K562 (cell line): ENCODE results near the gene DNAAF1. TPM values are rescaled to one million over a fixed set of nuclear protein-coding genes. Genes with fewer than 3 reads are reported as not detected.

Experiments used
- ATAC-seq: fragments of 200-7000 bp; cut with Tn5 transposase; 3 replicates; pipeline ENCODE4 v1.9.1; 2020; ENCODE audit warnings: moderate library complexity
- BruUV-seq: library from RNA; stranded (reverse); fragments of 400-500 nt; replicated peaks from 2 replicates; lab custom pipeline; 2021; lab: Mats Ljungman, UMichigan
- CTCF ChIA-PET: fragments of 300-600 bp; formaldehyde crosslinking; extraction: SDS; loops from one replicate; lab custom pipeline; 2021; ENCODE audit warnings: low intra/inter-chr PET ratio; lab: Yijun Ruan, JAX
- POLR2A ChIA-PET: fragments of 300-600, 350-650 bp; sonication (Branson Sonifier 250); formaldehyde crosslinking; extraction: SDS; loops from one replicate; lab custom pipeline; 2021; ENCODE audit warnings: antibody characterized with exemption, inconsistent platforms; lab: Yijun Ruan, JAX
- DNase-seq, 4 experiments: peaks; one replicate each; pipeline versions ENCODE4 v3.0.0 to v3.0.0-alpha.2; 2011 to 2018; ENCODE audit warnings: low spot score in 3 of 4, mixed read lengths in 3 of 4; ENCODE audit errors: extremely low read depth in 1 of 4
- FAIRE-seq: peaks from 2 replicates; lab custom pipeline; 2011; peaks lifted over from hg19 to GRCh38; lab: Jason Lieb, UNC
- H2AFZ ChIP-seq: 2 replicates; pipeline ENCODE4 v1.6.0; 2011; ENCODE audit warnings: low read depth, low read length, control low read depth, inconsistent platforms
- H3K27ac ChIP-seq: fragments of 200-600 bp; 3 replicates; pipeline ENCODE4 v1.8.0; 2011; ENCODE audit warnings: low read depth, mild to moderate bottlenecking, control low read depth, inconsistent platforms, low read length, moderate library complexity, mixed read lengths; ENCODE audit errors: extremely low read depth
- H3K27me3 ChIP-seq, 2 experiments: fragments of 300-600 bp in 1 of 2; 2 replicates in 1 of 2; 3 replicates in 1 of 2; pipeline versions ENCODE4 v1.6.0 to v1.8.0; 2011; ENCODE audit warnings: inconsistent platforms in 2 of 2, low read length in 2 of 2, mild to moderate bottlenecking in 1 of 2, mixed read lengths in 1 of 2, moderate library complexity in 1 of 2; ENCODE audit not compliant: control insufficient read depth in 2 of 2, insufficient read depth in 2 of 2
- H3K36me3 ChIP-seq: fragments of 300-600 bp; 3 replicates; pipeline ENCODE4 v1.8.0; 2011; ENCODE audit warnings: mild to moderate bottlenecking, low read length, inconsistent platforms; ENCODE audit not compliant: control insufficient read depth, insufficient read depth
- H3K4me1 ChIP-seq, 2 experiments: fragments of 200-600 bp in 1 of 2; replicated peaks in 1 of 2; 2 replicates in 1 of 2; 3 replicates in 1 of 2; pipeline versions ENCODE4 v1.5.1 to v1.8.0; 2011; ENCODE audit warnings: inconsistent platforms in 2 of 2, low read length in 2 of 2, mild to moderate bottlenecking in 1 of 2, mixed read lengths in 1 of 2, moderate library complexity in 1 of 2; ENCODE audit not compliant: control insufficient read depth in 2 of 2, insufficient read depth in 2 of 2
- H3K4me2 ChIP-seq: 2 replicates; pipeline ENCODE4 v1.6.1; 2011; ENCODE audit warnings: low read length, control low read depth, inconsistent platforms, mixed read lengths; ENCODE audit not compliant: insufficient read depth
- H3K4me3 ChIP-seq: fragments of 200-600 bp; sonication (generic), shearing (Covaris generic); 2 replicates; pipeline ENCODE4 v1.5.1; 2016; ENCODE audit warnings: control low read depth, inconsistent platforms
- H3K79me2 ChIP-seq: fragments of 200-600 bp; 3 replicates; pipeline ENCODE4 v1.8.0; 2011; ENCODE audit warnings: low read length, inconsistent platforms; ENCODE audit not compliant: control insufficient read depth, insufficient read depth
- H3K9ac ChIP-seq, 2 experiments: 2 replicates each; pipeline versions ENCODE4 v1.6.0 to v1.6.1; 2011; ENCODE audit warnings: low read depth in 2 of 2, low read length in 2 of 2, control low read depth in 1 of 2, inconsistent platforms in 1 of 2, mild to moderate bottlenecking in 1 of 2, mixed read lengths in 1 of 2; ENCODE audit not compliant: insufficient read depth in 1 of 2
- H3K9me1 ChIP-seq: one replicate; pipeline ENCODE4 v1.6.0; 2011; ENCODE audit warnings: inconsistent platforms, mild to moderate bottlenecking, low read length, moderate library complexity; ENCODE audit not compliant: control insufficient read depth, insufficient read depth
- H3K9me3 ChIP-seq: replicated peaks from 2 replicates; pipeline ENCODE4 v1.5.1; 2011; ENCODE audit warnings: low read depth, low read length, inconsistent platforms; ENCODE audit not compliant: control insufficient read depth, insufficient read depth
- H4K20me1 ChIP-seq: replicated peaks from 2 replicates; pipeline ENCODE4 v1.6.1; 2011; ENCODE audit warnings: low read length, inconsistent platforms, mixed read lengths; ENCODE audit not compliant: control insufficient read depth, insufficient read depth
- E2F1 ChIP-seq: sonication (generic); formaldehyde crosslinking; IDR thresholded peaks from 2 replicates; pipeline ENCODE4 v1.8.1; 2023; ENCODE audit warnings: mild to moderate bottlenecking, missing genetic modification reagents, moderate library complexity
- KDM4B ChIP-seq, 2 experiments: fragments of 450-650 bp in 1 of 2; sonication (generic) in 1 of 2; IDR thresholded peaks; 2 replicates each; pipeline ENCODE4 v1.6.1; 2016 to 2017; ENCODE audit warnings: borderline replicate concordance in 2 of 2, antibody characterized with exemption in 1 of 2, low read depth in 1 of 2, mild to moderate bottlenecking in 1 of 2
- PHF21A ChIP-seq: fragments of 450-650 bp; IDR thresholded peaks from 2 replicates; pipeline ENCODE4 v1.6.1; 2017; ENCODE audit warnings: low read depth, borderline replicate concordance
- PRMT5 ChIP-seq: sonication (generic); formaldehyde crosslinking; IDR thresholded peaks from 2 replicates; pipeline ENCODE4 v1.5.0; 2020; ENCODE audit warnings: missing genetic modification reagents
- STAT6 ChIP-seq: sonication (generic); formaldehyde crosslinking; IDR thresholded peaks from 2 replicates; pipeline ENCODE4 v1.8.1; 2023; ENCODE audit warnings: mild to moderate bottlenecking, missing genetic modification reagents
- ZNF175 ChIP-seq: fragments of 200-800 bp; sonication (Bioruptor generic); IDR thresholded peaks from 2 replicates; pipeline ENCODE4 v1.6.1; 2016; ENCODE audit warnings: low read depth, mild to moderate bottlenecking, missing genetic modification characterization, missing compliant biosample characterization
- ZNF24 ChIP-seq: fragments of 450-650 bp; IDR thresholded peaks from 2 replicates; pipeline ENCODE4 v1.6.1; 2016
- ZNF518B ChIP-seq: fragments of 250-450 bp; sonication (Bioruptor Pico); IDR thresholded peaks from 2 replicates; pipeline ENCODE4 v1.5.0; 2021; ENCODE audit warnings: mild to moderate bottlenecking, moderate library complexity
- ZNF77 ChIP-seq: fragments of 250-450 bp; sonication (Bioruptor Pico); IDR thresholded peaks from 2 replicates; pipeline ENCODE4 v1.5.0; 2020
- WGBS: fragments of 100-300 bp; shearing (Covaris generic); methylation state at CpG from one replicate; pipeline ENCODE4 v1.1.6; 2016; ENCODE audit warnings: low coverage, mixed read lengths; ENCODE audit not compliant: insufficient coverage; ENCODE audit errors: missing lambda C conversion rate; 5-methylcytosine and 5-hydroxymethylcytosine counted together
- in situ Hi-C: fragments of 300-500 bp; cut with MboI; formaldehyde crosslinking; loops from 4 replicates; pipeline ENCODE4 v1.15.0; 2018; ENCODE audit warnings: inconsistent platforms, mixed read lengths
- intact Hi-C: fragments of 100-400 bp; cut with micrococcal nuclease; formaldehyde crosslinking; loops from 2 replicates; pipeline ENCODE4 v1.14.2; 2022
- polyA plus RNA-seq, 8 experiments: library from polyadenylated mRNA; depleted of rRNA in 4 of 8; stranded (reverse) in 5 of 8; unstranded in 3 of 8; fragments of >200 nt; fragmentation: Nextera tagmentation in 2 of 8; fragmentation: Illumina TruSeq in 1 of 8; extraction: Ambion mirVana in 2 of 8; extraction: Trizol in 1 of 8; gene quantifications; 2 replicates each; pipeline versions ENCODE4 v1.2.1 to v1.2.3, GENCODE V29; 2011 to 2014; ENCODE audit warnings: inconsistent platforms in 1 of 8, missing spikeins in 1 of 8
- total RNA-seq, 7 experiments: library from RNA; depleted of rRNA in 6 of 7; stranded (reverse); fragments of >200 nt in 6 of 7; fragmentation: Illumina TruSeq in 2 of 7; extraction: Trizol in 2 of 7; gene quantifications; 2 replicates each; pipeline versions ENCODE4 v1.2.1 to v1.2.3, GENCODE V29; 2011 to 2021; ENCODE audit warnings: low replicate concordance in 1 of 7
- TF ChIP-seq, protein P1 (sequence below): fragments of 450-650 bp; IDR thresholded peaks from 2 replicates; pipeline ENCODE4 v1.7.0; 2016; ENCODE audit warnings: borderline replicate concordance

The DNAAF1 gene
- total and polyA plus RNA-seq, 9 of the 15 experiments (the other 6 are each of a cell fraction or from before 2014, with no cell fraction given) = 0.01 TPM; not detected in 8

DNA sequence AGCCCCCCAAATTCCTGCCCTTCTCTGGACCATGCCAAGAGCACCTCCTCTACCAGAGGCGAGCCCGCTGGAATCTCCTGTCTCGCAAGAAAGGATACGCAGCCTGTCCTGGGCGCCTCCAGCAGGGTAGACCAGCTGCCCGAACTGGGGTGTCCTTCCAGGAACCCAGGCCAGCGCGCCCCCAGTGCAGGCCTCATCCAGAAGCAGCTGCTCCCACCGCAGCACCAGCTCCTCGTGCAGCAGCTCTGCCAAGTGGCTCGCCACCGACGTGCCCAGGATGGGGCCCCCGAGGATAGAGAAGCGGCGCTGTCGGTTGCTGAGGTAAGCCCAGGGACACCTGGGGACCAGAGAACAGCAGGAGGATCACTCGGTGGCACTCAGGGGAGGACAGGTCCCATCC is 37.0 kb downstream of the DNAAF1 start:
- intact Hi-C loops (no loop called here), in situ Hi-C loops (loop anchor here (10.0 kb wide), 1 partner anchor 227 kb away; the partner anchor contains the start of gene OSGIN1)
- no peak for ATAC-seq
- H3K9me1 ChIP-seq = peaks cover 13% of the 10 kb centered on the region
- H3K27ac ChIP-seq = no peak overlapping the region
- DNase-seq = no peak
- H2AFZ ChIP-seq = no peak overlapping the region
- H3K36me3 ChIP-seq = peaks cover 79% of the 10 kb centered on the region; the same call in 2 of the 3 replicates
- no peak for FAIRE-seq
- no TSS peak for BruUV-seq
- H3K4me3 ChIP-seq = no peak overlapping the region
- ChIA-PET CTCF (no interaction called here), POLR2A (interaction anchor here (0.6 to 1.0 kb wide), 3 partner anchors 12 to 436 kb away, joined by 3 to 5 read pairs (median 3); partner anchors contain the start of gene COTL1)
- peaks cover 10% of the 10 kb centered on the region; the same call in 1 of the 2 replicates for H4K20me1 ChIP-seq
- peaks cover 2% of the 10 kb centered on the region; the same call in 1 of the 2 replicates for H3K9me3 ChIP-seq
- no peaks in the 10 kb centered on the region for H3K27me3 ChIP-seq
- peaks cover 26% of the 10 kb centered on the region for H3K79me2 ChIP-seq
- H3K9ac ChIP-seq = no peak overlapping the region
- WGBS = 95% methylated on average over 17 of the region's 18 CpGs
- H3K4me1 ChIP-seq = peaks cover 3 to 51% of the 10 kb centered on the region in 2 experiments; a peak in 4 of 5 replicates
- H3K4me2 ChIP-seq = no peak overlapping the region
- TF ChIP-seq ZNF518B = no peak
- TF ChIP-seq ZNF175 (CRISPR knock-in tag) = no peak
- no peak for TF ChIP-seq PRMT5 (CRISPR knock-in tag)
- no peak for TF ChIP-seq KDM4B (IDR thresholded peaks at IDR 0.05; ENCODE audit: borderline replicate concordance in 2 of 2, low read depth in 1 of 2)
- no peak for TF ChIP-seq ZNF77 (CRISPR knock-in tag)
- no peak for TF ChIP-seq ZNF24
- TF ChIP-seq STAT6 (CRISPR knock-in tag) = no peak
- TF ChIP-seq, protein P1, sequence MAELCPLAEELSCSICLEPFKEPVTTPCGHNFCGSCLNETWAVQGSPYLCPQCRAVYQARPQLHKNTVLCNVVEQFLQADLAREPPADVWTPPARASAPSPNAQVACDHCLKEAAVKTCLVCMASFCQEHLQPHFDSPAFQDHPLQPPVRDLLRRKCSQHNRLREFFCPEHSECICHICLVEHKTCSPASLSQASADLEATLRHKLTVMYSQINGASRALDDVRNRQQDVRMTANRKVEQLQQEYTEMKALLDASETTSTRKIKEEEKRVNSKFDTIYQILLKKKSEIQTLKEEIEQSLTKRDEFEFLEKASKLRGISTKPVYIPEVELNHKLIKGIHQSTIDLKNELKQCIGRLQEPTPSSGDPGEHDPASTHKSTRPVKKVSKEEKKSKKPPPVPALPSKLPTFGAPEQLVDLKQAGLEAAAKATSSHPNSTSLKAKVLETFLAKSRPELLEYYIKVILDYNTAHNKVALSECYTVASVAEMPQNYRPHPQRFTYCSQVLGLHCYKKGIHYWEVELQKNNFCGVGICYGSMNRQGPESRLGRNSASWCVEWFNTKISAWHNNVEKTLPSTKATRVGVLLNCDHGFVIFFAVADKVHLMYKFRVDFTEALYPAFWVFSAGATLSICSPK = no peak
- no peak for TF ChIP-seq E2F1 (CRISPR knock-in tag)
- TF ChIP-seq PHF21A = no peak
